ENCODE measurements around the gene SEMA4F.
"Not testable (repeated sequence)": the region's sequence is repeated elsewhere in the genome, so short reads cannot be mapped to it uniquely, and the experiment has no call there.

Gene SEMA4F, protein sequence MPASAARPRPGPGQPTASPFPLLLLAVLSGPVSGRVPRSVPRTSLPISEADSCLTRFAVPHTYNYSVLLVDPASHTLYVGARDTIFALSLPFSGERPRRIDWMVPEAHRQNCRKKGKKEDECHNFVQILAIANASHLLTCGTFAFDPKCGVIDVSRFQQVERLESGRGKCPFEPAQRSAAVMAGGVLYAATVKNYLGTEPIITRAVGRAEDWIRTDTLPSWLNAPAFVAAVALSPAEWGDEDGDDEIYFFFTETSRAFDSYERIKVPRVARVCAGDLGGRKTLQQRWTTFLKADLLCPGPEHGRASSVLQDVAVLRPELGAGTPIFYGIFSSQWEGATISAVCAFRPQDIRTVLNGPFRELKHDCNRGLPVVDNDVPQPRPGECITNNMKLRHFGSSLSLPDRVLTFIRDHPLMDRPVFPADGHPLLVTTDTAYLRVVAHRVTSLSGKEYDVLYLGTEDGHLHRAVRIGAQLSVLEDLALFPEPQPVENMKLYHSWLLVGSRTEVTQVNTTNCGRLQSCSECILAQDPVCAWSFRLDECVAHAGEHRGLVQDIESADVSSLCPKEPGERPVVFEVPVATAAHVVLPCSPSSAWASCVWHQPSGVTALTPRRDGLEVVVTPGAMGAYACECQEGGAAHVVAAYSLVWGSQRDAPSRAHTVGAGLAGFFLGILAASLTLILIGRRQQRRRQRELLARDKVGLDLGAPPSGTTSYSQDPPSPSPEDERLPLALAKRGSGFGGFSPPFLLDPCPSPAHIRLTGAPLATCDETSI

DNA sequence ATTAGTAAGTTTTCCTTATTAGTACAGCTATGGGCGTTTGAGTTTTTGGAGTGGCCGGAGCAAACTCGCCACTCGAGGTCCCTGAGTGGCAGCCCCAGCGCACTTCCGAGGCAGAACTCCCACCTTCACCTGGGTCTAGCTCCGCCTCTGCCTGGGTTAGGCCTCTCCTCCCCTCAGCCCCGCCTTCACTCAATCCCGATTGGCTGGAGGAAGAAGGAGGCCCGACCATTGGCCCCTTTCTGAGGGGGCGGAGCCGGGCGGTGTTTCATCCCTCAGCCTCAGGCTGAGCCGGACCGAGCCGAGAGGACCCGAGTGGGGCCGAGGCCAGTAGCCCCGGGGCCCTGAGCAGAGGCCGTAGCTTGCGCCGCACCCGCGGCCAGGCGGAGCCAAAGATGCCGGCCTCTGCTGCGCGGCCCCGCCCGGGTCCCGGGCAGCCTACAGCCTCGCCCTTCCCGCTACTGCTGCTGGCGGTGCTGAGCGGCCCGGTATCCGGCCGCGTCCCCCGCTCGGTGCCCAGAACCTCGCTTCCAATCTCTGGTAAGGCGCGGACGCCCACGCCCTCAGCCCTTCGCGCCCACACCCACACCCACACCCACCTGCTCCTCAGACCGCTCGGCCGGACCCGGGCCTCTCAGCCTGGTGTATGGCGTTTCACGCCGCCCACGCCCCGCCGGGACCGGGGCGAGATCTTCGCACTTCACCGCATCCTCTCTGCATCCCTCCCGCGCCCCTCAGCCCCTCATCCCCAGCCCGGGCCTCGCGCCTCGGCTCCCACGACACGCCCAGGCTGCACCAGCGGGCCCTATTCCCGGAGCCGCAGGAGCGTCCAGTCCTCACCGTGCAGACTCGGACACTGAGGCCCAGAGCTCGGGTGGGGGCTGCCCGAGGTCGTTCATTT is at the start of gene SEMA4F:
TSS of gene SEMA4F (plus strand) at position 263 of the 898 bp plus-strand sequence. CDS start at position 393, 130 bp downstream.
- peak; percentile 98 for DNase-seq

DNA sequence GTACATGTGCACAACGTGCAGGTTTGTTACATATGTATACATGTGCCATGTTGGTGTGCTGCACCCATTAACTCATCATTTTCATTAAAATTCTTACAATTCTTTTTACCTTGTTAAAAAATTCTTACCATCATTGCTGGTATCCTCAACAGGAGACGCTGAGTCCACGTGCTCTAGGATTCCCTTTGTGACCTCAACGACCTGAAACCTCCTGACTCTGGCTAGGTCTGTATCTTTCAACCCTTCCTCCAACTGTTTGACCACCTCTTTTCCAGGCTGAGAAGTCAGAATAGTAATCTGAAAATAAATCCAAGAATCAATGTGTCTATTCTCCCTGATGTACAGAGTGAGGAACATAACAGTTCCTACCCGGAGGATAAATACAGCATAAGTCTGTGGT is 47.1 kb upstream of the SEMA4F start:
- no peak for DNase-seq

DNA sequence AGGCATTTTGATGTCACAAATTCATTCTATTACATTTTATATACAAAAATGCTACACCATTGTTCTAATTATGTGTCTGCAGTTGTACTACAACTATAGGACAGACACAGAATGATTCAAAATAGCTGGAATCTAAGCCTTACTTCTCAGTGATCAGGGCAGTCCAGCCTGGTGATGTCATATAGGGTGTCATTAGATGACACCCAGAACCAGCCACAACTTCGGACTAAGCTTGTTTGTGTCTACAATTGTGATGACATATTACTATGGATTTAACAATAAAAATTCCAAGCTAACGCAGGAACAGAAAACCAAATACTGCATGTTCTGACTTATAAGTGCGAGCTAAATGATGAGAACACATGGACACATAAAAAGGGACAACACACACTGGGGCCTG is 36.9 kb upstream of the SEMA4F start:
- DNase-seq: no peak

DNA sequence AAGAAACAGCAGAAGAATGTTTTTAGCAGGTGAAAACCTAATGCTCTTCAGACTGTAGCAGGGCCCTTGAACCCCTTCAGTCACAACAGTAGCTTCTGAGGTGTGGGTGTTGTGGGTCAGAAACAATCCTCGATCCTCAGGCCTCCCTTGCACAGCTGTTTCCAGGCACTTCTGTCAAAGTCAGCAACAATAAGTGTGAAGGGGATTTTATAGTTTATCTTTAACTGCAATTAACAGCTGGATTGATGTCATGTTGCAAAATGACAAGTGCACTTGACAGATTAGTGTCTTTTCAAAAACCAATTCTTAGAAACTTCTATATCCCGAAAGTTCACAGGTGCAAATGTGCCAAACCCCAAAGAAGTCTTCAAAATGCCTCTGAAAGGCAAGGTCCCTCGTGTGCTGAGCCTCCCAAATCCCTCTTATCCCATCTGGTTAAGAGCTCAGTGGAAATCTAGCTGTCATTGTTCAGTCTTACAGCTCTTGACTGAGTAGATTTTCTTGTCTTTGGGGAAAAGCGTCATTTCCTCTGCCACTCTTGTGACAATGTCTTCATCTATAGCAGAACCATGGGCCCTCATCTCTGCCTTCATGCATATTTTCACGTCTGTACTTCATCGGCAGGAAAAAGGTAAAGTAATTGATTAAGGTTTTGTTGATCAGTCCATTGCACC is 35.5 kb upstream of the SEMA4F start:
- DNase-seq: peak; percentile 5

DNA sequence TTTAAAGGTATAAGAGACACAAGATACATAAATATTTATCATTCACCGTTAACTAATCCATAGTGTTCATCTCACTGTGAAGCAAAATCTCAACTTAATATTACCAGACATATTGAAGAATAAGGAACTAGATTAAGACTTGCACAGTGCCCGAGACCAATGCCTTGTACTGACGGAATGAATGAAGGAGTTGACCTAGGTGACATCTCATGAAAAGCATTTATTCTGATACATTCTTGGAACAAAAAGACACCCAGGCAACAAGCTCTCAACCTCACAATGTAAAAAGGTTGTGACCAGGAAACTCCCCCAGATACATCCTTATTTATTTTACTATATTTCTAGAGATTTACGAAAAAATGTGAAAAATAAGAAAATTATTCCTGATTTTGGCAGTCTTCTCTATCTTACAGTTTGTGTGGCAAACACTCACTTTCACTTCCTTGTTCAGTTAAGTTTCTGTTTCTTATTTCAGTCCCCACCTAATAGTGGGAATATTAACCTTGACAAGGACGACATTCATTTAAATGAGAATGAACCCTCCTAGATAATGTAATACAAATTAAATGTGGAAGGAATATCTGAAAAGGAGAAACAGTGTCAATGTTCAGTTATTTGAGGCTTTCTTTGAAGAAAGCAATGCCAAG is 34.3 kb upstream of the SEMA4F start:
- DNase-seq: no peak

DNA sequence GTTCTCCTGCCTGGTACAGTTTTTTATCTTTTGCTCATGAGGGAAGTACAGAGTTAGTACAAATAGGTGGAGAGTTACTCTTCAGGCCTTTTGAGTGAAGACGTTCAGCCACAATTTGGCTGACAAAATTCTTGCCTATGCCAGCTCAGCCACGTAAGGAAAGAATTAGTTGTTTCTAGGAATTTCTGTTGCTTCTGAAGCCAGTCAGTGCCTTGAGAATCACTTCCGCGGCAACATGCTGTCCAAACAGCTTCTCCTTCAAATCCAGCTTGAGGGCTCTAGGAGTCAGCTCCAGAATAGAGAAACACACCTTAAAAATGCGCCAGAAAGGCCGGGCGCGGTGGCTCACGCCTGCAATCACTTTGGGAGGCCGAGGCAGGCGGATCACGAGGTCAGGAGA is 33.4 kb upstream of the SEMA4F start:
- no peak for DNase-seq

DNA sequence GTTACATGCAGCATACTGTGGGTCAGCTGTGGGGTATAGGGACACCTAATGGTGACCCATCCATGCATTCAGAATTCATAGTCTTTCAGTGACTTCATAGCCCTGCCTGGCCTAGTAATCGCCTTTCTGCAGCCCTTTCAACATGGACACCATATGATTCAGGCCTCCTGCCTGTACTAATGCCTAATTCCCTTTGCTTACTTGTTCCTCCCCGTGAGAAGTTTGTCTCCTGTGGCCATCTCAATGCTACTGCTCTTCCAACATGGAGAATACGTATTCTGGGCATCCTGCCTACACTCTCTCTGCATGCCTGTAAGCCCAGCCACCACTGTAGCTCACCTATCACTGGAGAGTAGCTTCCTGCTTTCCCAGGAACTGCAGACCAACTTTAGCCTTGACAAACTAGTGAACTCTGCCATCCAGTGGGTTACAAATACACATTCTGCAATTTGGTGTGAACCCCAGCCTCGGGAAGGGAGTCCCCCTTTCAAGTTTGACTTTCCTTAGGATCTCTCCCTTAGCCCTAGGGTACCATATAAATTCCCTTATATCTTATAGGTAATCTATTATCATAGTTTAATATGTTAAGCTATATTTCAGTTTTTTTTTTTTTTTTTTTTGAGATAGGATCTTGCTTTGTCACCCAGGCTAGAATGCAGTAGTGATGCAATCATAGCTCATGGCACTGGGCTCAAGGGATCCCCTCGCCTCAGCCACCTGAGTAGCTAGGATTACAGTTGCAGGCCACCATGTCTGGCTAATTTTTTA is 28.2 kb upstream of the SEMA4F start:
- DNase-seq: no peak

DNA sequence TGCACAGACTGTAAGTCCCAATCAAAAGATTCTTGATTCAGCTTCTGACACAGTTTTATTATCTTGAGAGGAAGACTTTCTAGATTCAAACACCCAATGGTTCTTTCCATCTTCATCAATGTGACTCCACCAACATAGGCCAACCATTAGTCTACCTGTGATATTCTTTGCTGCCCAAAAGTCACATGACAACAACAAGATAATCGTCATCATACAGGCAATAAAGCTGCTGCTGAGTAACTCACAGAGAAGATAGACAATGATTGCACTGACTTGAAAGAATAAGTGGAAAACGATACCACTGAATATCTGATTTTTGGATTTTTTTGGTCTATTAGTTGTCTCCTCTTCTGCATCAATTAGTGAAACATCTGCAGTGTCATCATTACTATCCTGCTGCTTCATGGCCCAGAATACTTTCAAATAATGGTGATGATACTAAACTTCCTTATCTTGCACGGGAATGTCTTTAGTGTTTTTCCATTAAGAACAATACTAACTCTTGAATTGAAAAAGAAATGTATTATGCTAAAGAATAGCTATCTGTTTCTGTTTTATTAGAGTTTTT is 25.4 kb upstream of the SEMA4F start:
- no peak for DNase-seq

DNA sequence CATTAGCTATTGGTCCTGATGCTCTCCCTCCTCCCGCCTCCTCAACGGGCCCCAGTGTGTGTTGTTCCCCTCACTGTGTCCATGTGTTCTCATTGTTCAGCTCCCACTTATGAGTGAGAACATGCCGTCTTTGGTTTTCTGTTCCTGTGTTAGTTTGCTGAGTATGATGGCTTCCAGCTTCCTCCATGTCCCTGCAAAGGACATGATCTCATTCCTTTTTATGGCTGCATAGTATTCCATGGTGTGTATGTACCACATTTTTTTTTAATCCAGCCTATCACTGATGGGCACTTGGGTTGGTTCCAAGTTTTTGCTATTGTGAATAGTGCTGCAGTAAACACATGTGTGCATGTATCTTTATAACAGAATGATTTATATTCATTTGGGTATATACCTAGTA is 23.6 kb upstream of the SEMA4F start:
- not testable (repeated sequence) for DNase-seq

DNA sequence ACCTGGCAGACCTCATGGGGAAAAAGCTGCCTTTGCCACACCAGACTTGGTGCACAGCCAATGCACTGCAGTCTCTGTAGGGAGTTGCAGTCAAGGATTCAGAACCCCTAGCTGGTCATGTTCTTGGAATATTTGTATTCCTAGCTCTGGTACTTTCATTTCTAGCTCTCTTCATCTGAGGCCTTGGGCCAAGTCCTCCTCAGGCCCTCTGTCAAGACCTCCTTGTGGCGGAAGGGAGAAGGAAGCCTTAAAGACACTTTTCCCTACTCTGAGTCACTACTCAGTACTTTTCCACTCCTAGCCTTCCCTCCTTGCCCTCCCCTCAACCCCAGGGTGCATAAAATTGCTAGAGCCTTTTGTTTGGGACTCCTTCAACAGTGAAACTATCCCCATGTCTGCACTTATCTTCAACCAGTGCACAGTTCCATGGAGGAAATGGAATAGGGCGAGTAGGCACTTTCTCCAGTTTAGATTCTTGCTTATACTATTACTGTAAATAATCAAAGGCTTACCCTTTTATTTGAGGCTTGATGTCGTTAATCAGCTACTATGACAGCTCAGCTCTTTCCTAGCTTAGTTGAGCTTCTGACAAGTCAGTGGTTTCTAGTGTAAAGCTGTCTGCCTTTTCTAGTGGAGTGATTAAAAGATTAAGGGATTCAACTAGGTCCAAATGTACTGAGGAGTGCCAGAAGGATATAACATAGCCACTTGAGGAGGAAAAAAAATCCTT is 21.7 kb upstream of the SEMA4F start:
- no peak for DNase-seq

DNA sequence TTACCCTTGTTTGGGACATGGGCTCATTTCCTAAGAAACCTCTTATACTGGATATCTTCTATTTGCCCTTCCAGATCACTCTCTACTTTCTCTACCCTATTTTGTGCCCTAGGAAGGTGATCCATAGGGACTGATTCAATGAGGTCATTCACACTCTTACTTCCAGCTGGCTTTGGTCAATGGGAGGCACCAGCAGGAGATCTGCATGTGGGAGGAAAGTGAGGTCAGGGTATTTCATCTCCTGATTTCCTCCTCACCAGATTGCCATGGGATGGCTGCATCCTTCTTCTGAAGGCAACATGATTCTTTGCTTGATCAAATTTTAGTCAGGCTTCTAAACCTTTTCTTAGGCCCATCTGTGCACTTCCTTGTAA is 21.1 kb upstream of the SEMA4F start:
- DNase-seq: no peak

DNA sequence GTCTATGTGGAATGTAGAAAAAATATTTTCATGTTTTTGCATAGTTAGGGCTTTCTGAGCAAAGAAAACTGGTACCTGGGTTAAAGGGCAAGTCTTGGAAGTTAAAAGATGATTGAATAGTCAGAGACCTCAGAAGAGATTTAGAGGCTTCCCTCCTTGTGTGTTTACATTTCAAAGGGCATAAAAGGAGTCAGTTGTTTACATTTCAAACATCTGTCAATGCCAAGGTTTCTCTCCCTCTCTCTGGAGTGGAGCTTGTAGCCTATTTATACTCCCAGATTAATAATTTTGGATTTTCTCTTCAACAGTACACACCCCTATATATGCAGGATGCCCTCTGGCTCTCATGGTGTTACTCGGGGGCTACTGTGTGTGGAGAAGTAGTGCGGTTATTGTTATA is 14.5 kb upstream of the SEMA4F start:
- no peak for DNase-seq

DNA sequence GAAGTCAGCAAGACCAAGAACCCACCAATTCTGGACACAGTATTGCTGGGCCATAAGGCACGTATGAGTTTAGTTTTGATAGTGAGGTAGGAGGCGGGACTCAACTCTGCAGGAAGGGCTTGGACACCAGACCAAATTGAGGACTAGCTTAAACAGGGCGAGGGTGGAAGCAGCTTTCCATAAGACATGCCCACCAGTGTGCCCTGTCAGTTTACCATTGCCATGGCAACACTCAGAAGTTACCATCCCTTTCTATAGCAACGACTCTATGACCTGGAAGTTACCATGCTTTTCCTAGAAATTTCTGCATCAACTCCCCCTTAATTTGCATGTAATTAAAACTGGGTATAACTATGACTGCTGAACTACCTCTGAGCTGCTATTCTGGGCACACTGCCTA is 8.7 kb upstream of the SEMA4F start:
- DNase-seq: no peak

DNA sequence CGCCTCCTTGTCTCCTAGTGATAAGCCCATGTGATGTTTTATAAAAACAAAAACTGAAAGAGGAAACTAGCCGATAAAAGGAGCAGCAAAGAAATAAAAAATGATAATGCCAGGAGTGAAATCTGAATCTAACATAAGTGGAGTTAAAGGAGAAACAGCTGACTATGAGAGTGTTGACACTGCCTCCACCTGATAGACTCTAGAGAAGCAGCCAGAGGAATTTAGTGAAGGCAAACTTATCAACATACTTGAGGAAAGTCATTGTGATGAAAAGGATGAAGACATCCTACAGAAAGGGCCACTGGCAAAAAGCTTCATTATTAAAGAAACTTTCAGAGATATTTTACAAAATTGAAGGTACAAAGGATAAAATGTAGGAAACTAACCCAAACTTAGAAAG is 7.8 kb upstream of the SEMA4F start:
- DNase-seq: peak; percentile 46

DNA sequence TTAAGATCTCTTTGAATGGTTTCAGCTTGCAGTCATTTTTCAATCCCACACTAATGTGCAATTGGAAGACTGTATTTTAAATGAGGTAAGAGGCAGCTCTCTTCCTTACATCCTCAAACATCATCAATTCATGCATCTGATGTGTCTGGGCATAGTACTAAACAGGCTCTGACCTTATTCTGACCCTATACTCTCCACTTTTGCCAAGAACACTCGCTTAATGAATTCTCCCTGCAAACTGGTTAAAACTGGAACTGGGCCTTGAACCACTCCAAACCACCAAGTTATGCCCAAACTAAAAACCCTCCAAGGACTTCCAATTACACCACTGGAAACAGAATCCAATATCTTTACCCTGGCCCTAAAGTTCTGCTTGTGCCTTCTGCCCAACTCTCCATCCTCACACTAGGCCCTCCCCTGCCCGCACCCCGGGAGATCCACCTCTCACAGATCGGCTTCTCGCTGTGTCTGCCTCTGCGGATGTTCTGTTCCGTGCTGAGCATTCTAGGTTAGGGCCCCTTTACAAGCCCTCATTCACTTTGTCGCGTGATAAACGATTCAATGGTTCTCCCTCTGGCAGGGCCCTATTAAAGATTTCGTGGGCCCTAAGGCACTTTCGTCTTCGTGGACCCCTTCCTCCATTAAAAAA is 7.1 kb upstream of the SEMA4F start:
- DNase-seq: no peak

DNA sequence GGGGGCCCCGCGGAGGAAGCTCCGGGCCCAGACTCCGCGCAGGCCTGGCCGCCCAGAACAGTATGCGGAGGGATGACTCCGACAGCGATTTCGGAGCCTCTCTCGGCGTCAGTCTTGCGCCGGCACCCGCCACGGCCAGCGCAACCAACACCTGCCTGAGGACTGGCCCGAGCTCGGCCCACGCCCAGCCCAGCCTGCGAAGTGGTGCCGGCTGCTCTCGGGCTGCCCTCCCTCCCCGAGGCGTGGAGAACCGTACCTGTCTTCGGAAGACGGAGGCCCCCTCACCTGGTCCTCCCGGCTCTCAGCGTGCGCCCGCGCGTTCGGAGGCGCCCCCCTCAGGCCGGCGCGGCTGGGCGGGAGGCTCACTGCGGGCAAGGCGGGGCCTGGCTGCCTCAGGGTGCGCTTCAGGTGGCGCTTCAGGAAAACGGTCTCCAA is 6.0 kb upstream of the SEMA4F start, which contains the start of gene M1AP:
TSS of gene M1AP (minus strand) at position 322 of the 435 bp plus-strand sequence. CDS start 8,055 bp downstream, outside the sequence.
- peak; percentile 10 for DNase-seq

DNA sequence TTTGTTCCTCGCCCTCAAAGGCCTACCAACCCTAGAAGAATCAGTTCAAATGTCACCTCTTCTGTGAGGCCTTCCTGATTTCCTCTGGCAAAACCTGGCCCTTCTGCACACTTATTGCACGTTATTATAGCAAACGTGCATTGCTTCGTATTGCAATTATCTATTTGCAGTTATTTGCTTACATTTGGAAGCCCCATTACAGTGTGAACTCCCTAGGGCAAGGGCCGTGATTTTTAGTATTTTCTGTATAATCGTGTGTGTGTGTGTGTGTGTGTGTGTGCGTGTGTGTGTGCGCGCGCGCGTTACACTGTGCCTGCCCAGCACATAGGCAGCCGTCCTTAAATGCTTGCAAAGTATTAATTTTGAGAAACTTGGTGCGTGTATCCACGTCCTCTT is 460 bp upstream of the SEMA4F start:
- no peak for DNase-seq

DNA sequence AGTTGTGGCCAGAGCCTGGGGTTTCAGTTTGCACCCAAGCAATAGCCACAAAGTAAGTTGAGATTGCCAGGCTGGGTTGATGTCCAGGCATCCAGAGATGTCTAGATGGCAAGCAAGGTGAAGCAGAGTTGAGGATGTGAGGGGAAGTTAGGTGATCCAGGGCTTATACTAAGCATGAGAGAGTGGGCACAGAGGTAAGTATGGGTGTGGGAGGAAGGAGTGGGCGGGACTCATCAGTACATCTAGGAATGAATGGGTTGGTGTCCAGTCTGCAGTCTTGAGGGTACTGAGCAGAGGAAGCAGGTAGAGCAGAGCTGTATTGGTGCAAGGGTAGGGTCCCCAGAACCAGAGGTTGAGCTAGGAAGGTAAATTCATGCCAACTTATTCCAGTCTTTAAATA is 1.5 kb downstream of the SEMA4F start:
- no peak for DNase-seq

DNA sequence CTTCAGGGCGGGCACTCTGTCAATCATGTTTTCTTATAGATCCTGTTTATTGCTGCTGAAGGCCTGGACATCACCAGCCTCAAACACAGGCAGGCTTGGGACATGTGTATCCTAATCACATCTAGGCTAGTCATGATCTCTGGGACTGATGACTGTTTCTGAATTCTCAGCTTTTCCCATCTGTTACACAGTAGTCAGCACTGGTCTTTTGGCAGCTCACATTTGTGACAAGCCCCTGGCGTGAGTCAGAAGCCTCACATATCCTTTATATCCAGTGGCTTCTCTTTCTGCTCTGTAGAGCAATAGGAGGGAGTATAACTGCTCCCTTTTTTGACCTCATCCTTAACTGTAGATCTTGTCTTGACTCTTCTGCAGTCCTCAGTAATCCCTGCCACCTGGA is 4.5 kb downstream of the SEMA4F start:
- DNase-seq: no peak

DNA sequence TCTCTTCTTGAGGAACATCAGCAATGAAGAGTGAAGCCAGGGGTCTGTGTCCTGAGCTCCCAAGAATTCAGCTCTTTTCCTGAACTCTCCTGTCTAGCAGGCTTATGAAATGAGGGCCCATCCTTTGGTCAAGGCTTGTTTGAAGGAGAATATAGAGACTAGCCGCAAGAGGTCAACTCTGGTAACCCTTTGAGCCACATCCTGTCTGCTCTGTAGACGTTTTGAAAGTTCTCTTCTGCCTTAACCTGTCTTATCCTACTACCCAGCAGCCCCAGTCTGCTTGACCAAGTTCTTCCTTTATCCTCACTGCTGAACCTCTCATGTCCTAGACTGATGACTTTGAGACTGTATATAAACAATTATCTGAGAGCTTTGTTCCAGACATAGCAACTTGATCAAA is 5.4 kb downstream of the SEMA4F start:
- DNase-seq: no peak
